Activated T-cell treated with anti-CD3 and anti-CD28 coated beads for 1 hour (primary cell): Measurements from ENCODE around the gene SEMA3C.
"Not testable (repeated sequence)": the region's sequence is repeated elsewhere in the genome, so short reads cannot be mapped to it uniquely, and the experiment has no call there.

Experiments used
- DNase-seq: peaks from one replicate; pipeline ENCODE4 v3.0.0-alpha.2; 2020; ENCODE audit warnings: low read depth

The SEMA3C gene

DNA sequence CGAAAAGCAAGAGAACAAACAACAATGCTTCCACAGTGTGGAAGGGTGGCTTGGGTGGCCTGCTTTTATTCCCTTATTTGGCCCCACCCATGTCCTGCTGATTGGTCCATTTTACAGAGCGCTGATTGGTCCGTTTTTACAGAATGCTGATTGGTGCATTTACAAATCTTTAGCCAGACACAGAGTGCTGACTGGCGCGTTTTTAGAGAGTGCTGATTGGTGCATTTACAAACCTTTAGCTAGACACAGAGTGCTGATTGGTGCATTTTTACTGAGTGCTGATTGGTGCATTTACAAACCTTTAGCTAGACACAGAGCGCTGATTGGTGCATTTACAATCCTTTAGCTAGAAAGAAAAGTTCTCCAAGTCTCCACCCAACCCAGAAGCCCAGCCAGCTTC is 8.1 kb upstream of the SEMA3C start:
- not testable (repeated sequence) for DNase-seq

DNA sequence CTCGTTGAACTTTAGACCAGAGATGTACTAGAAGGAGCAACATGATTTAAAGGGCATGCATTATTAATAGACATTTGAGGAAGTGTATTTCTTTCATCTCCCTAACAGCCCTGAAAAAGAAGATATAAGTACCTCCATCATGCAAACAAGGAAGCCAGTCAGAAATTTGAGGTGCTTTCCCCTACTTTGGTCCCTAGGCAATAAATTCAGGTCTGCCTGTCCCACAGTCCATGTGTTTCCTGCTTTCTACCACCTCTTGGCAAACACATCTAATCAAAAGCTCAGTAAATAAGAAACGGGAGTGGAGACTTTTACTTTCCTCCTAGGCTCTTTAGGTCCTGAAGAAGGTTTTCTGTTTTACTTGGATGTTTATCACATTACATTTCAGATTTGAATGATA is 5.2 kb upstream of the SEMA3C start:
- DNase-seq, result no peak

DNA sequence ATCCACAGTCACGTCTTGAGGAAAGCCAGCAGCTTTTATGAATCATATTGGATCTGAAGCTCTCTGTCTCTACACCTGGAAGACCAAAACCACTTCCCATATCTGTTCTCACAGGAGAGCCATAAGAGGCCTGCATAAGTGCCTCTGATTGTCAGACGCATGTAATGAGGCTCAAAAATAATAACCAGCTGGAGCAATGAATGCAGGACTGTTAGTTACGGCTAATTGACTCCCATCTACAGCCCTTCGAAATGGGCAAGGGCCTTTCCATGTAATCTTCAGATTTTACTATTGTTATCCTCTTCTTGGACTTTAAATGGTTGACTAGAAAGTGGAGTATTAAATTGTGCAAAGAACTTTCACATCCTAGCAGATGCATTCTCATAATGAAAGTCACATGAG is 4.4 kb upstream of the SEMA3C start:
- DNase-seq, result no peak

DNA sequence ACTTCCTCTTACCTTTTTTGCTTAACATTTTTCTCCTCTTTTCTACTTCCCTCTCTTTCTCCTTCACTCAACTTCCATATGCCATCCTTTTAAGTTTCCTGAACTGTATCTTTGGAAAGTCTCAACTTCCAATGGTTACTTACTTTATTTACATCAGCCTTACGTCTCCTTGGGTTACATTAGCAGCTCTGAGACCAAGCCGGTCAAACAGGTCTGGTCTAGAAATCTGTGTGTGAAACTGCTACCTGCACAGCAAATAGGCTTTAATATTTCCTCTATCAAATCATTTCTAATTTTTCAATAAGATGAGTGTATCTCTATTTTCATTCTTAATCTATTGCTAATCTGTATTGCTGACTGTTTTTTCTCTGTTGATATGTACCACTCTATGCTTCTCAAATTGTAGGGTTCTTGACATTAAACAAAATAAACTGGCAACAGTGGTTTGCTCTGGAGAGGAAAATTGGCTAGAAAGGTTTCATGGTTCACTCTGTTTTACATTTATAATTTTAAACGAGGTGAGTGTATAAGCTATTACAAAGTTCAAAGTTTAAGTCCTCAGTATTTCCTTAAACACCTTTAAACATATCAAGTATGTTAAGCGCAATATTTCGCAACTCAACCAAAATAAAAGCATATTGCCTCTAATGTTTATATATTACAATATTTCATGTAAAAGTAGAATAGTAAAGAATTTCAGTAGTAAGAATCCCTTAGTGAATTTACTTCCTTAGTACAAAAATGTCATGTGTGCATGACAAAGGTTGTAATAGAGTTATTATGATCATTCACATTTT is 3.6 kb upstream of the SEMA3C start:
- no peak for DNase-seq

DNA sequence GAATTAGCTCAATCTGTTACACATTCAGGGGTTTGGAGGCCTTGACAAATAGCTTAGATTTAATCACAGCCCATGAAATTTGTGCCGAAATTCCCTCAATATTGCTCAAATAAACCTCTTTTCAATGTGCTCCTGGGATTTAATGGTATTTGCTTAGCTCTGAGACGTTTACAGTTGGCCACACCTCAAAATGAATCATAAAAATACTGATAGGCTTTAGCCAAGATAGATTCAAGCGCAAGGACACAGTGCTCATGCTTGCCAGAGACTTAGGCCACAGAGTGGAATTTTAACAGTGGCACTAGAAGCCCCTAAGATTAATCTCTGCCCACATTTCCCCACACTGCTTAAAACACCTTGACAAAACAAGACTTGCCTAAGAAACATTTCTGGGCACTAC is 2.3 kb upstream of the SEMA3C start:
- DNase-seq, result no peak

DNA sequence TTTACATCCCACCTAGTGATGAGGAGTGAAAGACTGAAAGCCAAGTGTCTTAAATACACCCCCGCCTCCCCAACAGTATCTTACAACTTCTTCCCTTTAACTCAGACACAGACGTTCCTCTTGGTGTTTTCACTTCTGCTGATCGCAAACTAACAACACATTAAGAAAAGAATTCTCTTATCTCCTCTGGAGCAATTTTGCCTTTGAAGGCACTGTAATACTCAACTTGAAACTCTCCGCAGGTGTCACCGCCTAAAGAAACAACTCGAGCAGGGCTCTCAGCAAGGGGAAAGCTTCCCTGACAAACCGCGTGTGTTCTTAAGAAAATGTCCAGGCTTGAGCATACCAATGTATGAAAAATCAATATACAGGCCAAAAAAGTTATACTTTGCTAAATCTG is 452 bp downstream of the SEMA3C start:
- no peak for DNase-seq

DNA sequence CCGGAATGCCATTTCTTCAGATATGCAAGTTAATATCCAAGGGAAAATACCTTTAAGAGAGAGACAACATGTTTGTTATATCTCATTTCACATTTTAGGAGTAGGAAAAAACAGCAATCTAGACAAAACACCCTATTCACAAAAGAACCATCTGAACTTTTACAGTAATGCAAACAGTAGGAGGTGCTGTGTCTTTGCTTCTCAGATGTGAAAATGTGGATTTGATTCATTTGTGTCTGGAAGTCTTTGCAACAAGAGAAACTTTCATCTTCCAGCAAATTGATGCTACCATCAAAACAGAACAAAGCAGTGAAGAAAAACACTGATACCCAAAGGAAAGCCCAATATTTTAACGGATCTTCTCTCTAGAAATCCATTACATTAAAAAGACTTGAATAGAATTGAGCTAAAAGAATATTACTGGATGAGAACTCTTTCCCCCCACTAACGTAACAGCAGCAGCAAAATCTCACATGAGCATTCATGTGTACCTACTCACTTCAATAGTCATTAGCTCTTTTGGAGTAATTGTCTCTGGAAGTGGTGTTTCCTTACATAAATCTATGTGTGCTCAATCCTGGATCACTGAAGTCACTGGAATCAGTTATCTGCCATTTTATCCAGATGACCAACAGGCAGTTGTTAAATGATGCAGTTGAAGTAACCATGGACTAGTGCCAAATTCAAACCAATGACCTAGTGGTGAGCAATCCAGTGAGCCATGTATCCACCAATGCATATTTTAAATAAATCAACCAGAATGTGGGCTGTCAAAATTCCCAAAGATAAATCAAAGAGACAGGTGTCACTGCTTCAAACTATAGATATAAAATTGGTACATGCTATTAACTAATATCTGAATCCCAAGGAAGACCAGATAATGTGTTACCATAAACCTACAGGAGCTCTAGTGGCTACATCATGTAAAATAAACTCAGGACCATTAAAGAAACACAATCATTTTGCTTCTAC is 1.8 kb downstream of the SEMA3C start:
- no peak for DNase-seq

DNA sequence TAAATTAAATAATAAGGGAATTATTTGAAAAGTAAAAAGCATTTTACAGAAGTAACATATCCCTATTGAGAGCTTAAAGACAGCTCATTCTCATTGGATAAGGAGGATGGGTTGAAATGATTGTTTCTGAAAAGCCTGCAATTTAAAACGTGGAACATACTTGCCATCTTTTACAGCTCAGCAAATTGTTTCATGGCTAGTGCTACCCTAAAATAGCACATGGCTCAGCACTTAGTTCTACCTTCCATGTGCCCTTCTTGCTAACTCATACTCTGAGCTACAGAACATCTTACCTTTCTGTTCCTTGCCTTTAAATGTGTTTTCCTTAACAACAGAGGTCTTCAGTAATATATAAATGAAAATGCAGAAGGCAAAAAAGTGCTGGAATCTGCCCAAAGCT is 8.6 kb downstream of the SEMA3C start:
- DNase-seq, result no peak

DNA sequence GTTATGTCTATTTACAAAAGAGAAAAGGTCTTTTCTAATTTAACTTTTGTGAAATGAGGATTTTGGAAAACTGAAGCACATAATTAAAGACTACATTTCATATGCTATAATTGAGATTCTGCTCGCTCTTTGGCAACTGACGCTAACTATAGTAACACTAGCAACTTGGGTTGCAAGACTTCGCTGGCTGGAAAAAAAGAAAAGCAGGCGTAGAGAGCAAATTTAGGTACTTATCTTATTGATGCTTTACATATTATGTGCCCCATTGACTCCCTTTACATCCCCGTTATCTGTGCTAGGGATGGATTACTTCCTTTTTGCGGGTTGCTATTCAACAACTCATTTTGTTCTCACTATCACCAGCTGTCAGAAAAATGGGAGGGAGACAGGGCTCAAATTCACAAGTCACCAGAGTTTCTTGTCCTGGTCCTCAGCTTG is 10.5 kb downstream of the SEMA3C start:
- DNase-seq, result no peak

DNA sequence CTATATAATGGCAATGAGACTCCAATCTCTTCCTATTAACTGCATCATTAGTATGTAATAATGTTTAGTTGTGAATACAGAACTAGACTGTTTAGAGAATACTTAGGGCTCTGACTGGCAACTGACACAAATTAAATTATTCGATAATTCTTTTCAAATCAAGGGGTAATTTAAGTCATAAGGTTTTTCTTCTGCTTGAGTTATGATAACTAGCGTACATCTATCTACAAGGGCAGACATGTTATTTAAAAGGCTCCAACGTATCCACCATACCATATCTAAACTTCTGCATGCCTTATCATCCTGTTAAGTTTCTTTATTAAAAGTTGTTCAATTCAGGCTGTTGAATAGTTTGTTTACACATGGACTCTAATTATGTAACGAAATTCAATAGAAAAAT is 11.2 kb downstream of the SEMA3C start:
- DNase-seq, result no peak

DNA sequence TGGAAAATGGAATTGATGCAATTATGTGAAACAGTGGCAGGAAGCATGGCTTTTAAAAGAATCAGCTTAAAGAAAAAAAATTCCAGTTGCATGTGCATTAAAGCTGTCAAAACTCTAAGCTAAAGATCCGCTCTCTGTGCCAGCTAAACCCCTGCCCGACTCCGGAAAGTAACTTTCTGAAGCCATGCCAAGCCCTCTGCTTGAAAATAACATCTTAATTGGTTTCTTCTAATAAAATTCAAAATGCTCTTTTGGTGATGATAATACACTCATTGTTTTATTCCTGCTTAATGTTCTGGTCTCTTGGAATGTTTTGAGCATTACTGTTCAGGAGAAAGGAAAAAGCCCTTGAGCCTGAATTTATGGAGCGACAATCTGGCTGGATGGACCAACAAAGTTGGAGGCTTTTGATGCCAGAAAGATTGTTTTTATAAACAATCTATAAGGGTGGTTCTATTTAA is 11.7 kb downstream of the SEMA3C start:
- DNase-seq, result no peak

DNA sequence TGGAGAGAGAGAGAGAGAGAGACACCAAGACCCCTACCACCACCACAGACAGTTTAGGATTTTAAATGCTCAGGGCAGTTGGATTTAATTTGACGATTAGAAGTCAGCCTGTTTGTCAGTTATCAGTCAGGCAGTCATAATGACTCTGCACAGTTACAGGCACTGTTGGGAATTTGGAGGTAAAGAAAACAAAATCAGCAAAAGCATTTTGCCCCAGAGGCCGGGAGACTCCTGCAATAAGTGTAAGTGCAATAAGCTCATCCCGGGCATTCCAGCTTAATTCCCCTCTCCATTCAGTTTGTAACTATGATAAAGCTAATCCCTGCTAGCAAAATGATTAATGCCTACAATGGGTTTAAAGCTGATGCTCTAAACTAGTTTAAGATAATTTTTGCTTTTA is 13.5 kb downstream of the SEMA3C start:
- DNase-seq, result no peak

DNA sequence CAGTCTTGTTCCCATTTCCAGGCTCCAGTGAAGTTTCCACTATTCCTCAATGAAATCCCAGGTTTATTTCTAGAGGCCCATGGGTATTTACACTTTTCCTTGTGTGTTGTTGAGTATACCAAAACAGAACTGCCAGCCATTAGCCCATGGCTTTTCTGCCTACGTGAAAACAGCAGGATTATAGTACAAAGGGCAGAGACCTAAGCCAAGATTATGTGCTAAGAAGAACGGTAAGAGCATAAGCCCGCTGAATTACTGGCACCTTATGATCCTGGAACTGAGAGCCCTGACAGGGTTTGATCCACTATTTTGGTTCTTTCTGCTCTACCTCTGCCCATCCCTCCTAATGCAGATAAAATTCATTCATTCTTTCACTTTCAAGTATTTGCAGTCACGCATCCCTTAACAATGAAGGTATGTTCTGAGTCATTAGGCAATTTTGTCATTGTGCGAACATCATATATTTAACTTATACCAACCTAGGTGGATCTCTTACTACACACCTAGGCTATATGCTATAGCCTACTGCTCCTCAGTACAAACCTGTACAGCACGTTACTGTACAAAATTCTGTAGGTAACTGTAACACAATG is 16.0 kb downstream of the SEMA3C start:
- no peak for DNase-seq

DNA sequence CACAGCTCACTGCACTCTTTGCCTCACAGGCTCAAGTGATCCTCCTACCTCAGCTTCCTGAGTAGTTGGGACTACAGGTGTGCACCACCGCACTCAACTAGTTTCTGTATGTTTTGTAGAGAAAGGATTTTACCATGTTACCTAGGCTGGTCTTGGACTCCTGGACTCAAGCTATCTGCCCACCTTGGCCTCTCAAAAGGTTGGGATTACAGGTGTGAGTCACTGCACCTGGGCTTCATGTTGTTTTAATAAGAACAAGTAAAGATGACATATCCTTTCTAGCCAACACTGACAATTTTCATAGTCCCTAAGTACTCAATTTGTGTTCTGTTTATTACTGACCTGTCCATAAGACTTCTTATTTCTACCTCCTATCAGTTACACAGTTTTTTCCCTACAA is 16.8 kb downstream of the SEMA3C start:
- no peak for DNase-seq

DNA sequence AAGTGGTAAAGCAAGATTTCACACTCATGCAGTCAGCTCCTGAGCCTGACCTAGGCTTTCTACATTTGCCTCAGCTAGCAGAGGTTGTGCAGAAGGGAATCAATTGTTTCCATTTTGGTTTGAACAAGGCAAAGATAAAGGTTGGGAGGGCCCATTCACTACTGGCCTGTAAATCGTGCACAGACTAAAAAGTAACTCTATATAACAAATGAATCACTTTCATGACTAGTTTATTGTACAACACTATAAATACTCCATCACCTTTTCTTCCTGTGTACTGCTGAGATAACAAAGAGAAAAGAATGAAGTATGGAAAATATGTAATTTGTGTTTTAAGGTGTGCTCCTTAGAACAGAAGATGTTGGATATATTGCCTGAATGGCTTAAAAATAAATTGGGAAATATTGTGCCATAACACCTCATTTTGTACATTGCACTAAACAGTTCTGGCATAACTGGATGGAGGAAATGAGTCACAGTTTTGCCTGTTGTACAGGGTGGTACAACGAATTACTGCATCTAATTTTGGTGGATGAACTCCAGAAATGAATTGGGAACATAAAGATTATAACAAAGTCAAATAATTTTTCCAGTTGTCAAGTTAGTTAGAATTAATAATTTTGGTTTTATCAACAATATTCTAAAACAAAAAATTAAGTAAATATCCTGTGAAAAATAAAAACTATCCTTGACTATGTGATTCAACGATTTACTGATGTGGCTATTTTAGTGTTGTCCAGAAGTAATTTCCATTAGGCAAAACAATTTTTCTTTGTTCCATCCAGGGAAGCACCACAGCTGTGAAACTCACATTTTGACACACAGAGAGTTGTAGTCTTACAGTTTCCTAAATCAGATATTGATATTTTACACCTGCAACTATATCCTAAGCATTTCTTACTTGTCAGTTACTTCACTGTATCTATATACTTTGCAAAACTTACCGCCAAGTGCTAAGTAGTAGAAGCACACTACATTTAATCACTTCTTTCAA is 18.0 kb downstream of the SEMA3C start:
- no peak for DNase-seq

DNA sequence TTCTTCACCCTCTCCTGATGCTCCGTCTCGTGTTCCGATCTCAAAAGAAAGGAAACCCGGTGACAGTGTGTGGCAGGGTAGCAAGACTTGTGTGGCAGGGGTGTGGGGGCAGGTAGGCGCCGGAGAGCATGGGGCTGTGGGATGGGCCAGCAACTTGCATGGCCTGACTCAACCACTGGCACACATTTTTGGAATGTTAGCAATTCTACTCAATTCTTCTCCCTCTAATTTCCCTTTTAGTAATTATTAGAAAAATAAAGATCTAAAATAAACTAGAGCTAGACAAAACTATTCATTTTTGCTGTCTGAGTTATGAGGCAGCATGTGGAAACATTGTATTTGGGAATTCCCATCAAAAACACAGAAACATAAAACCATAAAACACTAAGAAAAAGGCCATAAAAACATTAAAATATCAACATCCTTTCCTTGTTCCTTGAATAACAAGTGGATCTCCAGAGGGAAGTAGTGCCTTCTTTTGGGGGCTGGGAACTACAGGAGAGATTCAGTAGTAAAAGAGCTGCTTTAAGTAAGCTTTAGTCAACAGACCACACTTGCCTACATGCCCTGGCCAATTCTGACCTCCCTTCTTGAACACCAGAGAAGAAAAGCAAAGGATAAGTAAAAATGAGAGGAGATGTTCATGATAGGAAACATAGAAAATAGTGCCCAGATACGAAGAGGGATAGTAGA is 21.8 kb downstream of the SEMA3C start:
- DNase-seq, result no peak

DNA sequence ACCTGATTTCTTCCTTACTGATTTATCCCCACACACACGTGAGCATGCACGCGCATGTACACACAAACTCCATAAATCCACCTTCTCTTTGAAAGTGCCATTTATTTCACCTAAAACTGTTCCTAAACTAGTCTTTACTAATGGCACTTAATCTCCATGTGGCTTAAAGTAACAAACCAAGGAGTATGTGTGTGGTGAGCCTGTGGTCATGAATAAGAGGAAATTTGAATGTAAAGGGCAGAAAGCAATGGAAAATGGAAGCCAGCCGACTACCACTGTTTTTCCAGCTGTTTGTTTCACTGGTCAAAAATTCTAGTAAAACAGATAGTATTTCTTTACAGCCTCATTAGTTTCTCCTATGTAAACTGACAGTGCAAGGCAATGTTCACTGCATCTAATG is 23.8 kb downstream of the SEMA3C start:
- no peak for DNase-seq

DNA sequence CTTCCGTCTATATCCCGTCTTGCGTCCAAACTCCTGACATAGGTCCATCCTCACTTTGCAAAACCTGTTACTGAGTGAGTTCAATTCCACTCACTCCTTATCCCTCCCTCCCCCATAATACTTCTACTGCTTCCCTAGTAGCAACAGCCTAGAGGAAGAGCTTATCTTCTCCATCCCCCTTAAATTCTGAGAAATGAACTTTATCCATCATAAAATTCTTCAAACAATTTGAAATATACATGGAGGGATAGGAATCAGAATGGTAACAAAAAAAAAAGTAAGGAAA is 27.6 kb downstream of the SEMA3C start:
- no peak for DNase-seq

DNA sequence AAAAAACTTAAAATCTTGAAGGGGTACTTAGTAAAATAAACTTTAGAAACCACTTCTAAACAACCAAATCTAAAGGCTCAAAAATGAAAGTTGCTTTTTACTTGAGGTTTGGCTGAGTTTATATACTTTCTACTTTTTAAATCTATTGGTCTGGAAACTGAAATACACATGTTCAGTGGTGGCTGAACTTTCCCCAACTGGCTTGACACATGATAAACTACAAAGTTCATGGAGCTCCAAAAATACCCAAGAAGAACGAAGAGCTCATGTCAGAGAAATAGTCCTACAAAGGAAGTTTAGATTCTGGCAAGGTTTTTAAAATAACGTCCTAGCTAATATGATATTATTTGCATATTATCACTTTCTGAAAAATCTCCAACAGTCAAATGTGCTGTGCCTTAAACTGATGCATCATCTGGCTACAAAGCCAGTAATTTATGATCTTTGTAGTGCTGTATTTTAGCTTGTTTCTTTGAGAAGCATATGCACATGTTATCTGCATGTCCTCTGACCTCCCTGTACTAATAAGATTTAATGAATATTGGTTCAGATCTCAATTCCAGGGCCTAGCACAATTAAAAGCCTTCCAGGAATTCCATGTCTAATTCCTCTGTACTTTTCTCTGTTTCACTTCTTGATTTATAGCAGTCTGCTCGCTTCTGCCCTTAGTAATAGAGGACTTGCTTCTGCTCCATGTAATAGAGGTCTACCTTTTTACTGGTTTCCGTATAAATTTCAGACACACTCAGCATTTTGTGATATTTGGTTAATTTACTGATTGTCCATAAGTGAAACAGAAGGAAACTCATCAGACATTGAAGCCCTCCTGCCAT is 28.2 kb downstream of the SEMA3C start:
- DNase-seq, result no peak

DNA sequence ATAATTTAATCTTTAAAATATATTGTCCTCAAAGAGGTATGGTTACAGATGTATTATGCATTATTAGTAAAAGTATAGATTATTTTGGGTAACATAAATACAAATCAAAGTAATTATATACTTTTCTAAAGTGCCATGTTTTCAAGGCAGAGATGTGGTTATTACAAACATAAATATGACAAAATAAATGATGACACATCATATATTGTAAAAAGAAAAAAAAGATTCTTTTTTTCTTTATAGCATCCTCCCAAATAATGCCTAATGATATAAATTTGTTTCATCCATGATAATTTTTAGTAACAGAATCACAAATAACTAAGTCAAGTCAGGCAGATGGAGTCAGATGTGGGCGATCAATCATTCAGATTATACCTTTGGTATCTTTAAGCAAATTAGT is 29.3 kb downstream of the SEMA3C start:
- DNase-seq, result no peak
